Inflammatory macrophage treated with lipopolysaccharide for 1 hour (primary cell): Measurements from ENCODE around the gene COPZ1.

Source experiments
- DNase-seq, 2 donors: peaks; one replicate each; pipeline ENCODE4 v3.0.0-alpha.2; 2020 to 2022

COPZ1 gene

GRCh38 chr12:54379398-54380201 is 54.7 kb downstream of the COPZ1 start:
- peak; percentile 69 to 94 for DNase-seq

DNA sequence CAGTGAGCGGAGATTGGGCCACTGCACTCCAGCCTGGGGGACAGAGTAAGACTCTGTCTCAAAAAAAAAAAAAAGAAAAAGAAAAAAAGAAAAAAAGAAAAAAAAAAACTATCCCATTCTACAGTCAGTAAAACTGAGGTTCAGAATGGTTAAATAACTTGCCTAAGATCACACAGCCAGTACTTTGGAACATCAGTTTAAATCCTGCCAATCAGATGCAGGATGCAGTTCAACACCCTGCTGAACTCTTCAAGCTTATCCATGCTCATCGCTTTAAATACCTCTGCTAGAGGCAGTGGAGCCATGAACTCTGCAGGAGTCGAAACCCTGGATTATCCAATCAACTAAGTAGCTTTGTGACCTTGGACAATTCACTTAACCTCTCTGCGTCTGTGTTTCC is 56.2 kb downstream of the COPZ1 start:
- DNase-seq: no peak

DNA sequence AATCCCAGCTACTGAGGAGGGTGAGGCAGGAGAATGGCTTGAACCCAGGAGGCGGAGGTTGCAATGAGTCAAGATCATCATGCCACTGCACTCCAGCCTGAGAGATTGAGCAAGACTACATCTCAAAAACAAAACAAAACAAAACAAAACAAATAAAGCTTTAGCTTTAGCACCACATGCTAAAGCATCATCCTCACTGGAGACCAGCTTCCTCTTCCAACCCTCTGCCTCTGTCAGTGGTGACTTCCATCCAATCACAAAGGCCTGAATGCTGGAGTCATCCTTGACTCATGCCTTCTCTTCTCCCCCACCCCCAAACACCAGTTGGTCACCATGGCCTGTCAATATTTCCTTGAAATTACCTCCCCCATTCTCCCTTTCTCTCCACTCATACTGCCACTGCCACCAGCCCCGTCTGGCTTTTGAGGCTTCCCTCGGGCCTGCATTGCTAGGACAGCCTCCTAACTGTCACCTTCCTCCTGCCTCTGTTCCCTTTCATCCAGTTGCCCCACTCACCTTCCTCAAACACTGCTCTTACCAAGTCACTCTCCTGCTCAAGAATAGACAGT is 58.2 kb downstream of the COPZ1 start:
- peak; percentile 91 to 99 for DNase-seq

DNA sequence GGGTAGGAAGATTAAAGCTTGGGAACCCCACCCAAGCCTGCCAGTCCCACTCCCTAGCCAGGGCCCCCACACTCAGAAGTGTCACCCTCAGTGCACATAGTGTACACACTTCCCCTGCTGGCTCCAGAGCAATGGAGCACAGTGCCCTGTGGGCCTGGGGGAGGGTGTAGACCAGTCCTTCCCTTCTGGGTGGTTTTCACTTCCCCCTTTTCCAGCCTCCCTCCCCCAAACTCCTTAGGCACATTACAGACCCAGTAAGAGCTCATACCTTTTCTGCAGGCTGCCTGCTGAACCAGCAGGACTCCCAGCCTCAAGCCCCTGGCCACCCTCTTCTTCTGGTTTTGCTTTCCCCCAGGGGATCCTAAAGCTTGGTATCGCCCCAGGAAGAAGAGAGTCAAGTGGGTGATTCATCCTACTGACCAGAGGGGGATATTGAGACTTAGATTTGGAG is 59.7 kb downstream of the COPZ1 start, which contains the start of gene ZNF385A:
ZNF385A (minus strand) TSS at position 143 of the 451 bp plus-strand sequence. CDS start 219 bp downstream, outside the sequence.
- DNase-seq: peak; percentile 80 to 88

DNA sequence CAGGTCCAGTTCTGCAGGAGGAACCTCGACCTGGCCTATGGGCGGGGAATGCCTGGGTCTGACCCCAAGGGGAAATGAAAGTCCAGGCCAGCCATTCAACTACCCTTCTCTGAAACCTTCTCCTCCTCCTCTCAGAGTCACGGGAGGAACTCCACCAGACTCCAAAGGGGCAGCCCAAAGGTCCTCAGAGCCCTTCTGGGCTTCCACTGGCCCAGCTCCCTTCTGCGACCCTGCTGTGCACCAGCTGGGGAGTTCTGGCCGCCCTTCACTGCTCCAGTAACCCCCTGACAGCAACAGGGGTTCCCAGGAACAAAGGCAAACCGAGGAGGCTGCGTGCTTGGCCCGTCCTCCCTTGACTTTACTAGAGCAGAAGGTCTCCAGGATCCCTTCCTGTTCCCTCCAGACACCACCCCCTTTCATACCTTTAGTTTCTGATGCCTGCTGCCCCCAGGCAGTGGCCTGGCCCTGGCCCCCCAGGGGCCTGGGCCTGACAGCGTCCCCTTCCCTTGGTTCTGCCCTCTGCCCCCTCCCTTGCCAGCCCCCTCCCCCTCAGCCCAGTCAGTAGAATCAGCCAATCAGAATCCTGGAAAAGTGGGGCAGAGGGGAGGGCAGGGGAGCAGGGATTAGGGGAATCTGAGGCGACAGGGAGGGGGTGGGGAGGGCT is 60.5 kb downstream of the COPZ1 start:
- peak; percentile 75 for DNase-seq

DNA sequence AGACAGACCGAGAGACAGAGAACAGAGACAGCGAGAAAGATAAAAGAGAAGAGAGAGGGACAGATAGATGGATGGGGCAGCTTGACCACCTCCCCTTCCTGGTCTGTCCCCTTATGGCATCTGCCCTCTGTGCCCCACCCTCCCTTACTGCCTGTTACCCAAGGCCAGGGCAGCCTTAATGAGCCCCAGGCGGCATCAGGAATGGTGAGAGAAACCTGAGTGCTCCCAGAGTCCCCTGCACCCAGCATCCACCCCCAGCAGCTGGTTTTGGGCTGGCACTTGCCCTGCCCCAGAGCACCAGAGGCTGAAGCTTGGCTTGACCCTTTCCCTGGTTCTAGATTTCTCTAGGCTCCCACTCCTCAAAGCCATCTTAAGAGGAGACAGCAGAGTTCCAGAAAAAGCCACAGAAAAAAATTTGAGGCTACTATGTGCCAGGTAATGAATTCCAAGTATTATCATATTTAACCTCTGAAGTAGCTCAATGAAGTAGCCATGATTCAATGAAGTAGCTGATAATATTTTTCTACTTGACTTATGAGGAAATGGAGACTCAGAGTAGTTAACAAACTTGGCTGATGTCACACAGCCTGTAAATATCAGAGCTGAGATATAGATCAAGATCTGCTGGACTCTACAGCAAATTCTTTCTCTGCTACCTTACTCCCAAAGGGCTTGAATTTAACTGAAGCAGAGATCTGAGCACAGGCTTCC is 61.6 kb downstream of the COPZ1 start:
- DNase-seq: no peak

DNA sequence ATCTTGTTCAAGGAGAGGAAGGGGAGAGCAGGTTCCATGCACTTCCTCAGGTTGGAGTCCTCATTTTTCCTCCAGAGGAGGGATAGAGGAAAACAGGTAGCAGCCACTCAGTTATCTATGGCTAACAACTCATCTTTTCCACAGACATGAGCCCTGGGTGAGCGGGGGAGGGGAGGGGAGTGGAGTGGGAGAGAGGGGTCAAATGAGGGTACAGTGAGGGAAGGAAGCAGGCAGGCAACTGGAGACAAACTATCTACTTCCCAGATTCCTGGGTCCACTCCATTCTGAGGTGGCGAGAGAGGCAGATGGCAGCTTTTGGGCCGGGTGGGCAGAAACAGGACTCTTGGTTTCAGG is 62.2 kb downstream of the COPZ1 start:
- no peak for DNase-seq

DNA sequence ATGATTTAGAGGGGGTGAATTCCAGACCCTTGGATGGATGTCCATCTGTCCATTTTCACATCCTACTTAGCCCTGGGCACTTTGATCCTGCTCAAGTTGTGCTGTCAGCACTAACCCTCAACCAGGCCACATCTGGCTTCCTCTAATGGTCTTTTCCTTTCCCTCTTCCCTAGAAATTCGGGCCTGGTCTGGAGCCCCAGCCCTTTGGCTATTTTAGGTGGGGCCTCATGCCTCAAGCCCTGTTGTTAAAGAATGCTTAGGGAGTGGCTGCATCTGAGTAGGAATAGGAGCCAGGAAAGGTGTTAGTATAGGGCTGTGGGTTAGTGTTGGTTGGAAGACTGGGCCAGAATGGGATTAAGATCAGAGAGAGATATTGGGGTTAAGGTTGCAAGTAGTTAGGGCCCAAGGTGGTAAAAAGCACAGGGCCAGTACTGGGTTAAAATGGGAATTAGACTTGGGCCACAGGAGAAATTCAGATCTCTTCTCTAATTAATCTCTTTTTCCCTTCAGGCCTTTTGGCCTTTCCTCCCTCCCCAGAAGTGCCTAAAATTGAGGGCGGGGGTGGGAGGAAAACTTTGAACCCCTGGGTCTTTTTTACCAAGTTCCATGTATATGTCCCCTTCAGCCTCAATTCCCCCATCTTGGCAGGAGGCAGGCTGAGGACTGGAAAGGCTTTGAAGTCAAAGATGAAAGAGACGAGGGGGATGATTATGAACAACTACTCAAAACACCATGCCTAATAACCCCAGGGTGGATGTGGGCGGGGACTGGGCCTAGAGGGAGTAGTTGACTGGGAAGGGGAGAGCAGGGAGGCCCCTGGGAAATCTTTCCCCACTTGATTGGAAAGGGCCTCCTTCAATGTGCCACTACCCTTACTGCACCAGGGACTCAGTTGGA is 63.6 kb downstream of the COPZ1 start:
- DNase-seq: no peak

GRCh38 chr12:54389134-54389508 is 64.2 kb downstream of the COPZ1 start:
- DNase-seq: no peak

- DNase-seq: no peak
These were observed 64.8 kb downstream of the COPZ1 start for GRCh38 chr12:54389607-54390175.

DNA sequence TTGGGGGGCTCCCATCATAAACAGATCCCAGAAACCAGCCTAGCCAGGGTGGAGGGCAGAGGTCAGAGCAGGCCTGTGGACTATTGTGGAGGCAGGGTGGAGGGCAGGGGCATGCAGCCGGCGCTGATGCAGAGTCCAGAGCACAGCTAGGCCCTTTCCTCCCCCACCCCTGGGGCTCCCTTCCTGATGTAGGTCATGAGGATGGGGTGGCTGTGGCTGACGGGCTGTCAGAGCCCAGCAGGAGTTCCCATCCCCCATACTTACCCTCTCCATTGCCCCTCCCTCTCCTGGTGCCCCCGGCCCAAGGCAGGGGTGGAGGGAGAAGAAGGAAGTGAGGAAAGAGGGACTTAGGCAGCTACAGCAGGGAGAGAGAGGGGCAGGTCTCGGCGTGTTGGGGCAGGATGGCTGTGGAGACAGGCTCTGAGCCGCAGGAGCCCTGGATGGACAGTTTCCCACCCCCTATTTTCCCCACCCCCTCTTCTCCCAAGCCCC is 65.3 kb downstream of the COPZ1 start:
- DNase-seq: no peak

DNA sequence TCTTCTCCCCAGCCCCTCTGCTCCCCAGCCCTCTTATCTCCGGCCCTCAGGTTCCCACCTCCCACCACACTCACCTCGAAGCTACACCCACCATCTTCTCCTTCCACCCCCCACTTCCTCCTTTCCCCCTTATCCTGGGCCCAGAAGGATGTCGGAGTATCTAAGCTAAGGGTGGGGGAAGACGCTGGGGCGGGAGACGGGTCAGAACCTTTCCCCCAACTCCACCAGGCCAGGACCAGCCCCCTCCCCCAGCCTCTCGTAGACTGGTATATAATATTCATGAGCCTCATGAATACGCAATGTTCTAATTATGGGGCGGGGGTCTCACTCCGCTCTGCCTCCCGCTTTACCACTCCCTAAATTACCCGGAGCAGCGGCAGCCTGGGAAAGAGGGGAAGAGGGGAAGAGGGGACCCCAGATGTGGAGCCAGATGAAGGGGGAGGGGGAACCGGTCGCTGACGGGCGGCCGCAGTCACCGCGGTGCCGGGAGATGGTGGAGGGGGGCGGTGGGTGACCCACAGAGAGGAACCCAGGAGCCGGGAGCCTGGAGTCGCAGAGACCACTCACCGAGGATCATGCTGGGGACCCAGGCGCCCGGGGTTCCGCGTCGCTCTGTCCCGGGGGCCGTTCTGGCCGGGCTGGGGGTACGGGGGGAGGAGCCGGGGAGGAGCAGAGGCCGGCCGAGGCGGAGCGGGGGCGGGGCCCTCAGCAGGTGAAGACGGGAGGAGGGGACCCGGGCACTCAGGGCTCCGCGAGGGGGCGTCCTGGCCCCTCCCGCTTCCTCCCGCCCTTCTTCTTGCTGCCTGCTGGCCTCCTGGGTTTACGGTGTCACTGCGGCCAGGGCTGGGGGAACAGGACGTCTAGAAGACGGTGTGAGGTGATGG is 66.0 kb downstream of the COPZ1 start:
- no peak for DNase-seq

- no peak for DNase-seq
These were observed 67.7 kb downstream of the COPZ1 start for GRCh38 chr12:54392485-54393206.

DNA sequence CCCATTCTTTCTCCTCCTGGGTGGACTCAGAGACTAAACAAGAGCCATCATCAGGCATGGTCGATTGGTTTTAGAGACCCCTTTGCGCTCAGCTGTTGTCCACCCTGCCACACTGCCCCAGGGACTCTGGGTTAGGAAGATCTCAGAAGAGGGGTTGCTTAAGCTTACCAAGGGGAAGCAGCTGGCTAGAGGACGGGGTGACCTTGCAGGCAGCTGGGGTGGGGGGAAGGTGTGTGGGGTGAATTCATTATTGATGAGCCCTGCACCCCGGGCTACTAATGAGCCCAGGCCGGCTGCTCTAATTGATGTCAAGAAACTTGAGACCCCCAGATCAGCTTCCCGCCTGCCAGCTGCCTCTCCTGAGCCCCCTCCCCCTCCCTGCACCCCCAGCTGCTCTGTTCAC is 68.3 kb downstream of the COPZ1 start:
- no peak for DNase-seq

- peak; percentile 46 to 63 for DNase-seq
These were observed 68.8 kb downstream of the COPZ1 start for GRCh38 chr12:54393743-54394142.

DNA sequence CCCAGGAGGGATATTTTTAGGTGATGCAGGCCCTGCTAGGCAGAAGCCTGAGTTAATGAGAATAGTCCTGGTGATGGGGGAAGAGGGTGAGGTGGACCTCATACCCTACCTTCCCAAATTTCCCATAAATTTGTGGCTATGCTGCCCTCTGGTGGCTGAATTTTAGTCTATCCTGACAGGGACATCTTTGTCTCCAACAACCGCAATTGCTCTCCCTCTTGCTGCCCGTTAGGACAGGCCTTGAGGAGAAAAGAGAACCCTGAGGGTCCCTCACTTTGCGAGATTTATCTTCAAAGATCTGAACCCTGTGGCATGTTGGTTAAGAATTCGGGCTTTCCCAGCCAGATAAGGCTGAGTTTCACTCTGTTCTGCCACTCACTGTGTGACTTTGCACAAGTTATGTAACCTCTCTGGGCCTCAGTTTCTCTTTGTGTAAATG is 69.4 kb downstream of the COPZ1 start:
- DNase-seq: peak; percentile 39 to 90

GRCh38 chr12:54394986-54395385 is 70.1 kb downstream of the COPZ1 start:
- no peak for DNase-seq

- DNase-seq: no peak
These were observed 70.6 kb downstream of the COPZ1 start for GRCh38 chr12:54395545-54395944.

GRCh38 chr12:54397157-54397556 is 72.2 kb downstream of the COPZ1 start:
- DNase-seq: no peak

GRCh38 chr12:54398218-54398617 is 73.3 kb downstream of the COPZ1 start:
- no peak for DNase-seq
